HG02610 (cell line): ENCODE measurements around the gene TIAM2.
A peak's percentile ranks its signal among the peaks of the same experiment; 100 is the strongest.

Experiments used
- ATAC-seq: cut with Tn5 transposase; IDR thresholded peaks from one replicate; pipeline ENCODE4 v1.9.1; 2021; ENCODE audit warnings: mild to moderate bottlenecking, moderate library complexity; ENCODE audit not compliant: unreplicated experiment

TIAM2 gene

GRCh38 chr6:155055729-155056128, 60.6 kb downstream of the TIAM2 start:
- no peak for ATAC-seq

DNA sequence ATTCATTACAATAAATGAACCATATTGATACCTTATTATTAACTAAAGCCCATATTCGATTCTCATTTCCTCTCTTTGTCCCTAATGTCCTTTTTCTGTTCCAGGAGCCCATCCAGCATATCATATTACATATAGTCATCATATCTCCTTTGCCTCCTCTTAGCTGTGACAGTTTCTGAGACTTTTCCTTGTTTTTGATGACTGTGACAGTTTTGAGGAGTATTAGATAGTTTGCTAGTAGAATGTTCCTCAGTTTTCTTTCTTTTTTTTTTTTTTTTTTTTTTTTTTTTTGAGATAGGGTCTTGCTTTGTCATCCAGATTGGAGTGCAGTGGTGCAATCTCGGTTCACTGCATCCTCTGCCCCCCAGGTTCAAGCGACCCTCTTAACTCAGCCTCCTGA, 61.6 kb downstream of the TIAM2 start:
- no peak for ATAC-seq

DNA sequence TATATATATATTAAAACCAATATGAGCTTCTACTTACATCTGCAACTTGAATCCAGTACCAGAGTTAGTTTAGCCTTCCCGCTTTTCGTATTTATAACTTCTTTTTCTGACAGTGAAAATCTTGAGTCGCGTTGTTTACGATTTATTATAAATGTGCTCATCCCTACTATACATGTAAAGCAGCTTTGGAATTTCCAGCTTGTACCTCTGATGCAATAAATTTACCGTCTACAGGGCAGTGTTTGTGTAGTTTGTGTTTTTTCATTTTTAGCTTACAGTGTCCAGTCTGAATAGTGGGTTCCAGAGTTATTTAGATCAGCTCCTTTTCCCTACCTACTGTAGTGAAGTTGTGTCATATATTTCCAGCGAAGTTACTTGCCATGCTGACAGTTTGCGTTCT, 66.3 kb downstream of the TIAM2 start:
- ATAC-seq, result no peak

DNA sequence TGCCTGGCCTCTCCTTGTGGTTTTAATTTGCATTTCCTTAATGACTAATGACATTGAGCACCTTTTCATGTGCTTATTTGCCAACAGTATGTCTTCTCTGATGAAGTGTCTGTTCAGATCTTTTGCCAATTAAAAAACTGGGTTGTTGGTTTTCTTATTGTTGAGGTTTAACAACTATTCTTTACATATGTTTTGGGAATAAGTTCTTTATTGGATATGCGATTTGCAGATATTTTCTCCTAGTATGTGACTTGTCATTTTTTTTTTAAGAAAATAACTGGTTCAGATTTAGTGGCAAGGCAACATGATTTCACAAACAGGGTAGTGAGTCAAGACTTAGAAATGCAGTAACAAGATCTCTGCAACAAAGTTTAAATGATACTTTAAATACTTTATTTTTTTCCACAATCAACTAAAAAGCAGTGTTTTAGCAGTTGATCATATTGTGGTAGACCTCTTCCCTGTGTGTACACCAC, 67.8 kb downstream of the TIAM2 start:
- no peak for ATAC-seq

DNA sequence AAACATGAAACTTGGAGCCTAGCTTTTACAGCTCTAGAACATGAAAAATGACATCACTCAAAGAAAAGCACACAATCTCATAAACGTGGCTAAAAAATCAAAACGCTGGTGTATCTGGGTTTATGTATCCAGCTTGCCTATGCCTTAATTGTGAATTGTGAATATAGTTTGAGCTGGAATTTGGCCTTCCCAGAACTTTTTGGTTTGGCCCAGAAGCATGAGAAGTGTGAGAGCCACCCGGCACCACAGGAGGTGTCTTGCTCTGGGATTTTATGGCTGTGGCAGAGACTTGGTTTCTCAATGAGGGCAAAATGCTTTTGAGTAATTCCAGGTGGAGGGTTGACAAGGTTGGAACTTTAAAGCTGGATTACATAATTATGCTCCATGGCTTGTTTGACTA, 69.2 kb downstream of the TIAM2 start:
- no peak for ATAC-seq

GRCh38 chr6:155066361-155066760, 71.2 kb downstream of the TIAM2 start:
- ATAC-seq, result no peak

DNA sequence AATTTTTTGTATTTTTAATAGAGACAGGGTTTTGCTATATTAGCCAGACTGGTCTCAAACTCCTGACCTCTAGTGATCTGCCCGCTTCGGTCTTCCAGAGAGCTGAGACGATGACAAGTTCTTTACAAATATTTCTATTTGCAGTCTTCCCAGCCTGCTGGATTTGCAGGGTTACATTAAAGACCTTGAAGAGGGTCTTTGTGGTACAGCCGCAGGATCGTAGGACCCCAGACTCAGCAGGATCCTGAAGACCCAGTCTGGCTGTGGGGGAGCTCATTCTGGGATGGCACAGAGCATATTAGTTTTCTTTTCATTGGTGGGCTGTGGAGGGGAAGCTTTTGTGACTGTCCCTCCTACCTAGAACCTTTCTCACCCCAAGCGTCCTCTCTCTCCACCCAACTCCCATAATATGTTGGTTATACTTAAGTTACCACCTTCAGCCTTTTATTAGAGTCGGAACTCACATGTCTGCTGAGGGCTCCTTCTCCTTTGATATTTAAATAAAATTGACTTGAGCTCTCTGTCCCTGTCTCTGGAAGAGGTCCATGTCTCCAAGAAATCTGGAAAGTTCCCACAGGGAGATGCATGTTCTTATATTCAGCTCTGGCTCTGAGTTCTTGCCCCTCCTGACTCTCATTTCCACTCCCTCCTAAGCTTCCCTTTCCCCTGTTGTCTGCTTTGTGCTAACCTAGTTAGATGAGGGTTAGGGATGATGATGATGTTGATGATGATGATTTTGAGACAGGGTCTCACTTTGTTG, 72.0 kb downstream of the TIAM2 start:
- ATAC-seq, result no peak

DNA sequence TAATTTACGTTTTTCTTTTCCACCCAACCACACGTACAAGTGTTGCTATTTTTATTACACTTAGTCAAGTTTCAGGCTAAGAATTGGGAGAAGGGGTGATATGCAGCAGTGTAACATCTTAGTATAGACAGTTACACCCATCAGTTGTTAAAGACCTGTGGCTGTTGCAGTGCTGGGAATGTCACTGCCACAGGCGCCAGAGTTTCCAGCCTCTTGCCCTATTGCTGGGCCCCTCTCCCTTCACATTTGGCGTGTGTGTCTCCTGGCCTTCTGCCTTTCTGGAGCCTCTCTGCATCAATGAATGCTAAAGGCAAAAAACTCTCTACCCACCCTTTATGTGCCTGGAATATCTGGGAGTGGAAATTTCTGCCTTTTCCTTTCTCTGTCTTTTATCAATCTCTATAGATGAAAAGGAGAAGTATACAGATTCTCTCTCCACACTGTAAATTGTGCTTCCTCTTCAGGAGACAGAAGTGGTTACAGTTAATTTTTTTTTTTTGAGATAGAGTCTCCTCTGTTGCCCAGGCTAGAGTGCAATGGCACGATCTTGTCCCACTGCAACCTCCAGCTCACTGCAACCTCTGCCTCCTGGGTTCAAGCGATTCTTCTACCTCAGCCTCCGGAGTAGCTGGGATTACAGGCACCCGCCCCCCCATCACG, 73.0 kb downstream of the TIAM2 start:
- ATAC-seq, result no peak

- no peak for ATAC-seq
Observed at GRCh38 chr6:155069543-155069942, 74.4 kb downstream of the TIAM2 start.

GRCh38 chr6:155075930-155076695, 81.0 kb downstream of the TIAM2 start:
- ATAC-seq, result no peak

- no peak for ATAC-seq
Observed at GRCh38 chr6:155077331-155077730, 82.2 kb downstream of the TIAM2 start.

- no peak for ATAC-seq
Observed at GRCh38 chr6:155077784-155078183, 82.7 kb downstream of the TIAM2 start.

GRCh38 chr6:155078331-155078745, 83.2 kb downstream of the TIAM2 start:
- no peak for ATAC-seq

- peak; percentile 77 for ATAC-seq
Observed at GRCh38 chr6:155079985-155080452, 84.9 kb downstream of the TIAM2 start.

DNA sequence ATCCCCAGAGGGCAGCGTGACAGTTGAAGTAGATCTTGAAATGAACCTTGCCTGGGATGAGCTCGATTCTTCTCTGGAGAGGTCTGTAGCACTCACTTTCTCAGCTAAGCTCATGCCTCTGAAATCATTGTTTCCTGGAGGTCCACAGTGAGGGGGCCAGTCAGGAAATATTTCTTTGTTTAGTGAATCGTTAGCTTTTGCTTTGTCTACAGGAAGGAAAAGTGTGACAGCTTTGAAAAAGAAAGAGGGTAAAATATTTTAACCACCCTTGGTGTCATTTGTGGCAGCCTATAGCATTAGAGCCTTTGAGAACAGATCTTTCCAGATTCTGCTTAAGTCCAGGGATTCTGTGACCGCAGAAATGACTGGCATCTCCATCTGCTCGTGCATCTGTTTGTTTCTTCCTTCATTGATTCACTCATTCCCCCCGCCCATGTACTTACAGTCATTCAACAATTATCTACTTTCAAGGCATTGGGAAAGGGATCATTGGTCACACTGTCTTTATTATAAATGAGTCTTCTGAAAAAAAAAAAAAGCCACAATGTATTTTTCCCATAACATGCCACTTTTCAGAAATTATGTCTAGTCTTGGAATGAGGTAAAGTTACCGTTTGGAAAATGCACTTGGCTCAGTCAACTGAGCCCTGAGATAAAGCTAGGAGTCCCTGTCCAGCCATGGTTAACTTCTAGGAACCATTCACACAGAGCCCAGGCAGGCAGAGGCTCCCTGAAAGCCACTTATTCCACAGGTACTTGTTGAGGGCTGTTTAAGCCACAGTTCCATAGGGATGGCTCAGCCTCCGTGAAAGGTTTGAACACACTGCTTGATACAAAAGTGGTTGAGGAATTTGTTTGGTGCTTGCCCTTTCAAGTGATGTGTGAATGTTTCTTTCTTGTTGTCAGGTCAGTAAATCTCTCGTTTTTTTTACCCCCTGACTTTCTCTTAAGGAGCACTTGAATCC, 86.0 kb downstream of the TIAM2 start:
- ATAC-seq, result no peak

- no peak for ATAC-seq
Observed at GRCh38 chr6:155084431-155085123, 89.5 kb downstream of the TIAM2 start.

GRCh38 chr6:155085582-155086257, 90.6 kb downstream of the TIAM2 start:
- no peak for ATAC-seq

DNA sequence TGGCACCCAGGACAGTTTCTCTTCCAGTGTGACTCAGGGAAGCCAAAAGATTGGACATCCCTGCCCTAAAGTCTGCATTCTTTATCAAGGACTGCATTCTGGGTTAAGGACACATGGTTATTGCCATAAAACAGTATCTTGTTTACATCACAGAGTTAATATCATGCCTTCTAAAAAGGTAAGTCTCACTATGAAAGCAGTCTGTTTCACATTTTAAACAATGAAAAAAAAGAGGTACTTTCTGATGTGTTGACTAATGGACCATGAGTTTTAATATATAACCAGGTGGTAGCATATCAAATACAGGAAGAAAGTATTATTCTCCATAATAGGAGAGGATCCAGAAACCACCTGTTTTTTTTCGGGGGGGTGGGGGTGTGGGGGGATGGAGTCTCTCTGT, 93.7 kb downstream of the TIAM2 start:
- ATAC-seq, result no peak

GRCh38 chr6:155089746-155090145, 94.6 kb downstream of the TIAM2 start:
- no peak for ATAC-seq
